Hepatocyte (in vitro differentiated cells): ENCODE results near the gene CHSY3. TPM values are rescaled to one million over a fixed set of nuclear protein-coding genes. Genes with fewer than 3 reads are reported as not detected.

ENCODE experiments used
- DNase-seq: peaks from one replicate; pipeline ENCODE4 v3.0.0-alpha.2; 2016; ENCODE audit warnings: low spot score
- H2AFZ ChIP-seq: fragments of 200-600 bp; sonication (generic); 2 replicates; pipeline ENCODE4 v1.6.0; 2016; ENCODE audit warnings: antibody characterized with exemption, mild to moderate bottlenecking
- H3K27ac ChIP-seq: fragments of 200-600 bp; sonication (generic); 2 replicates; pipeline ENCODE4 v1.5.1; 2016; ENCODE audit warnings: mild to moderate bottlenecking
- H3K27me3 ChIP-seq: fragments of 200-600 bp; sonication (generic); 2 replicates; pipeline ENCODE4 v1.6.1; 2016
- H3K36me3 ChIP-seq: fragments of 200-600 bp; sonication (generic); replicated peaks from 2 replicates; pipeline ENCODE4 v1.5.1; 2016; ENCODE audit warnings: low read depth; ENCODE audit not compliant: insufficient read depth
- H3K4me1 ChIP-seq: fragments of 200-600 bp; sonication (generic); 2 replicates; pipeline ENCODE4 v1.5.1; 2016; ENCODE audit warnings: mild to moderate bottlenecking, moderate library complexity; ENCODE audit not compliant: insufficient read depth
- H3K4me2 ChIP-seq: fragments of 200-600 bp; sonication (generic); 2 replicates; pipeline ENCODE4 v1.6.0; 2016
- H3K4me3 ChIP-seq: fragments of 200-600 bp; sonication (generic); 2 replicates; pipeline ENCODE4 v1.5.1; 2016; ENCODE audit warnings: mild to moderate bottlenecking
- H3K79me2 ChIP-seq: fragments of 200-600 bp; sonication (generic); 2 replicates; pipeline ENCODE4 v1.6.0; 2017; ENCODE audit warnings: mild to moderate bottlenecking
- H3K9me2 ChIP-seq: fragments of 200-600 bp; sonication (generic); replicated peaks from 2 replicates; pipeline ENCODE4 v1.6.0; 2017; ENCODE audit warnings: mild to moderate bottlenecking; ENCODE audit not compliant: insufficient read depth
- H3K9me3 ChIP-seq: fragments of 200-600 bp; sonication (generic); 2 replicates; pipeline ENCODE4 v1.5.1; 2016; ENCODE audit warnings: low read depth, mild to moderate bottlenecking
- H4K20me1 ChIP-seq: fragments of 200-600 bp; sonication (generic); 2 replicates; pipeline ENCODE4 v1.6.0; 2016; ENCODE audit warnings: mild to moderate bottlenecking; ENCODE audit not compliant: insufficient read depth, poor library complexity, severe bottlenecking
- CTCF ChIP-seq: fragments of 200-600 bp; sonication (generic); IDR thresholded peaks from 2 replicates; pipeline ENCODE4 v1.5.1; 2016; ENCODE audit warnings: antibody characterized with exemption, mild to moderate bottlenecking; ENCODE audit not compliant: poor library complexity
- EZH2 ChIP-seq: fragments of 200-600 bp; sonication (generic); IDR thresholded peaks from 2 replicates; pipeline ENCODE4 v1.6.1; 2016; ENCODE audit warnings: antibody characterized with exemption, mild to moderate bottlenecking, borderline replicate concordance
- EZH2phosphoT487 ChIP-seq: fragments of 200-600 bp; sonication (generic); IDR thresholded peaks from one replicate; pipeline ENCODE4 v1.6.1; 2018; ENCODE audit warnings: antibody characterized with exemption, mild to moderate bottlenecking, low read depth, moderate library complexity; ENCODE audit not compliant: unreplicated experiment, severe bottlenecking
- WGBS: methylation state at CpG from one replicate; pipeline ENCODE4 v1.1.6; 2016; ENCODE audit warnings: low lambda C conversion rate; ENCODE audit errors: missing lambda C conversion rate; 5-methylcytosine and 5-hydroxymethylcytosine counted together
- polyA plus RNA-seq: library from polyadenylated mRNA; unstranded; fragments of >200 nt; fragmentation: Nextera tagmentation; extraction: Ambion mirVana; gene quantifications from 2 replicates; pipeline ENCODE4 v1.2.1, GENCODE V29; 2016
- total RNA-seq: library from RNA; depleted of rRNA; stranded (reverse); fragments of >200 nt; gene quantifications from 2 replicates; pipeline ENCODE4 v1.2.3, GENCODE V29; 2014

CHSY3 gene
- total and polyA plus RNA-seq, 2 experiments from 2014 or later = 16.0 to 22.4 TPM

GRCh38 chr5:130000460-130000859, 96.2 kb downstream of the CHSY3 start:
- no peak overlapping the region for H3K4me2 ChIP-seq
- H3K4me3 ChIP-seq = no peak overlapping the region
- no peaks in the 10 kb centered on the region for H3K9me3 ChIP-seq
- DNase-seq = no peak
- no peak overlapping the region for H3K27ac ChIP-seq
- TF ChIP-seq EZH2phosphoT487 (no peak), EZH2 (no peak), CTCF (no peak)
- peaks cover 6% of the 10 kb centered on the region for H3K79me2 ChIP-seq
- H3K9me2 ChIP-seq = no peaks in the 10 kb centered on the region
- no peaks in the 10 kb centered on the region for H4K20me1 ChIP-seq
- WGBS = 93% methylated on average over 4 of the region's 4 CpGs
- H2AFZ ChIP-seq = no peak overlapping the region
- H3K27me3 ChIP-seq = no peaks in the 10 kb centered on the region
- H3K4me1 ChIP-seq = no peaks in the 10 kb centered on the region
- H3K36me3 ChIP-seq = no peaks in the 10 kb centered on the region

GRCh38 chr5:130002183-130002582, 97.9 kb downstream of the CHSY3 start:
- Histone ChIP-seq H3K36me3 (no peaks in the 10 kb centered on the region), H3K4me2 (no peak overlapping the region), H4K20me1 (no peaks in the 10 kb centered on the region), H3K79me2 (peaks cover 9% of the 10 kb centered on the region), H3K9me3 (no peaks in the 10 kb centered on the region), H3K4me3 (no peak overlapping the region), H3K9me2 (no peaks in the 10 kb centered on the region), H3K27ac (no peak overlapping the region), H3K27me3 (no peaks in the 10 kb centered on the region), H2AFZ (no peak overlapping the region), H3K4me1 (no peaks in the 10 kb centered on the region)
- 90% methylated on average over 3 of the region's 3 CpGs for WGBS
- TF ChIP-seq CTCF (no peak), EZH2phosphoT487 (no peak), EZH2 (no peak)
- no peak for DNase-seq

- Histone ChIP-seq H3K36me3 (no peaks in the 10 kb centered on the region), H3K4me1 (no peaks in the 10 kb centered on the region), H4K20me1 (no peaks in the 10 kb centered on the region), H3K27me3 (no peaks in the 10 kb centered on the region), H3K79me2 (peaks cover 9% of the 10 kb centered on the region), H3K4me2 (no peak overlapping the region), H3K9me3 (no peaks in the 10 kb centered on the region), H3K4me3 (no peak overlapping the region), H3K9me2 (no peaks in the 10 kb centered on the region), H3K27ac (no peak overlapping the region), H2AFZ (no peak overlapping the region)
- no peak for DNase-seq
- TF ChIP-seq EZH2 = no peak
- no peak for TF ChIP-seq EZH2phosphoT487
- no peak for TF ChIP-seq CTCF
- 92% methylated on average over 3 of the region's 3 CpGs for WGBS
Measured at GRCh38 chr5:130002876-130003275, 98.6 kb downstream of the CHSY3 start.

- no peak overlapping the region for H3K4me2 ChIP-seq
- H3K27ac ChIP-seq = no peak overlapping the region
- H3K27me3 ChIP-seq = no peaks in the 10 kb centered on the region
- no peak overlapping the region for H3K4me3 ChIP-seq
- no peaks in the 10 kb centered on the region for H4K20me1 ChIP-seq
- WGBS = 87% methylated on average over 3 of the region's 3 CpGs
- TF ChIP-seq CTCF (no peak), EZH2 (no peak), EZH2phosphoT487 (no peak)
- H3K4me1 ChIP-seq = no peaks in the 10 kb centered on the region
- H3K9me2 ChIP-seq = no peaks in the 10 kb centered on the region
- no peak for DNase-seq
- H2AFZ ChIP-seq = no peak overlapping the region
- no peaks in the 10 kb centered on the region for H3K9me3 ChIP-seq
- no peaks in the 10 kb centered on the region for H3K79me2 ChIP-seq
- H3K36me3 ChIP-seq = no peaks in the 10 kb centered on the region
Measured at GRCh38 chr5:130011986-130012385, 107.7 kb downstream of the CHSY3 start.
